D721Med (cell line): Measurements from ENCODE around the gene BTN2A1.

Experiments
- DNase-seq: peaks from one replicate; pipeline ENCODE4 v3.0.0; 2011; ENCODE audit warnings: low spot score; ENCODE audit not compliant: insufficient read length
- FAIRE-seq: peaks from 2 replicates; lab custom pipeline; 2011; peaks lifted over from hg19 to GRCh38; lab: Jason Lieb, UNC
- CTCF ChIP-seq: IDR thresholded peaks from 2 replicates; pipeline ENCODE4 v1.5.1; 2012; ENCODE audit warnings: mild to moderate bottlenecking, control low read depth; ENCODE audit not compliant: insufficient read depth; ENCODE audit errors: missing control alignments

BTN2A1 gene

DNA sequence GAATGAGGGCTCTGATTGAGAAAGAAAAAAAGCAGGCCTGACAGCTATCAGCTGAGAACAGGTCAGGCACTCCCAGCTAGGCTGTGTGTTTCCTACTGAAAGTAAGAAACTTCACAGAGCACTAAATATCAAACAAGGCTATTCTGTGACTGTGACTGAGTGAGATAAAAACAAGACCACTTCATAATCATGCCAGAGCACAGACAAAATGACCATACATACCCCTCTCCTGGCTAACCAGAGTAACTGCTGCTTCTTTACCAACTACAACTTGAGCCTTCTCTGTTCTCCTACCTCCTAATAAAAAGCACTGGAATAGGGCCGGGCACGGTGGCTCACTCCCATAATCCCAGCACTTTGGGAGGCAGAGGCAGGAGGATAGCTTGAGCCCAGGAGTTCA is 35.5 kb downstream of the BTN2A1 start:
- FAIRE-seq (no peak), DNase-seq (no peak)
- peak; percentile 12 for TF ChIP-seq CTCF

GRCh38 chr6:26494117-26494516 is 36.4 kb downstream of the BTN2A1 start:
- FAIRE-seq, result no peak

GRCh38 chr6:26495281-26495680 is 37.5 kb downstream of the BTN2A1 start:
- DNase-seq, result no peak
- no peak for TF ChIP-seq CTCF
- no peak for FAIRE-seq

More at GRCh38 chr6:26494117-26494516, 36.4 kb downstream of the BTN2A1 start:
- TF ChIP-seq CTCF, result no peak
- no peak for DNase-seq

- no peak for FAIRE-seq
- no peak for TF ChIP-seq CTCF
- DNase-seq, result no peak
Measured at GRCh38 chr6:26497610-26498009, 39.9 kb downstream of the BTN2A1 start.

GRCh38 chr6:26500102-26500501 is 42.3 kb downstream of the BTN2A1 start, which contains the start of gene BTN1A1:
Gene BTN1A1 (plus strand): TSS chr6:26500303. CDS start chr6:26501287, 984 bp downstream.
- FAIRE-seq (no peak), DNase-seq (no peak)
- no peak for TF ChIP-seq CTCF

DNA sequence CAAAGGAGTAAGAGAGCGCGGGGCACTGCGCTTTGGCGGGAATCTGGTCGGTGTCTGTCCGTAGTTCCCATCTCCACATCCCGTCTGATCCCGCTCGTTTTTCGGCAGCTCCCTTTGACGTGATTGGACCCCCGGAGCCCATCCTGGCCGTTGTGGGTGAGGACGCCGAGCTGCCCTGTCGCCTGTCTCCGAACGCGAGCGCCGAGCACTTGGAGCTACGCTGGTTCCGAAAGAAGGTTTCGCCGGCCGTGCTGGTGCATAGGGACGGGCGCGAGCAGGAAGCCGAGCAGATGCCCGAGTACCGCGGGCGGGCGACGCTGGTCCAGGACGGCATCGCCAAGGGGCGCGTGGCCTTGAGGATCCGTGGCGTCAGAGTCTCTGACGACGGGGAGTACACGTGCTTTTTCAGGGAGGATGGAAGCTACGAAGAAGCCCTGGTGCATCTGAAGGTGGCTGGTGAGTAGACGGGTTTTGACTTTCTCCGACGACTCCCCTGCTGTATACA is 43.8 kb downstream of the BTN2A1 start:
- no peak for TF ChIP-seq CTCF
- DNase-seq, result no peak
- no peak for FAIRE-seq

DNA sequence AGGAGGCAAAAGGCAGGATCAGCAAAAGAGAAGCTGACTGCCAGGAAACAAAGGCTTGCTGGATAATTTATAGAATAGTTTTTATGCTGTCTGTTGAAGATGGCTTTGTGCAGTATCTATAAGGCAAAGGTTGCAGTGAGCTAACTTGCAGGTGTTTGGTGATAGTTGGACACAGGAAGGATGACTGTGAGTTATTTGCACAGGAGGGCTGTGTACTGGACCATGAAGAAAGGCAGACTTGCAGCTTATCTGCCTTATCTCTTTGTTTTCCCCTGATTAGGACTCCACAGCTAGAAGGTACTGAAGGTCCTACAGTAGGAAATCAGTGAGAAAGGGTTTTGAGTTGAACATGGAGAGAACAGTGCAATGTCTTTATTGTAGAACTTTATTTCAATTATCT is 44.4 kb downstream of the BTN2A1 start:
- FAIRE-seq, result no peak

More for the DNA sequence above, 44.4 kb downstream of the BTN2A1 start:
- TF ChIP-seq CTCF, result no peak
- no peak for DNase-seq
